Heart left ventricle (tissue), 16 donors: Measurements from ENCODE around the gene CYTH4. TPM values are rescaled to one million over a fixed set of nuclear protein-coding genes. Genes with fewer than 3 reads are reported as not detected.
"Not testable (repeated sequence)": the region's sequence is repeated elsewhere in the genome, so short reads cannot be mapped to it uniquely, and the experiment has no call there.

Source experiments
- ATAC-seq, 4 donors: fragments of 200-7000 bp; cut with Tn5 transposase; one replicate each; pipeline ENCODE4 v1.9.1; 2020 to 2022; ENCODE audit warnings: moderate library complexity in 4 of 4, mild to moderate bottlenecking in 3 of 4, moderate number of reproducible peaks in 1 of 4
- DNase-seq, 5 donors: peaks; one replicate each; pipeline ENCODE4 v3.0.0-alpha.2; 2020
- H3K27ac ChIP-seq, 12 donors: fragments of 200-600 bp; sonication (generic) in 4 of 12; one replicate each; pipeline versions ENCODE4 v1.5.0 to v1.8.0; 2016 to 2022; ENCODE audit warnings: mild to moderate bottlenecking in 2 of 12
- H3K27me3 ChIP-seq, 9 donors: fragments of 200-600 bp; sonication (generic) in 2 of 9; one replicate each; pipeline versions ENCODE4 v1.5.1 to v1.8.0; 2016 to 2022; ENCODE audit warnings: mild to moderate bottlenecking in 3 of 9
- H3K36me3 ChIP-seq, 9 donors: fragments of 200-600 bp; sonication (generic) in 2 of 9; one replicate each; pipeline versions ENCODE4 v1.5.0 to v1.8.0; 2018 to 2022; ENCODE audit warnings: mild to moderate bottlenecking in 2 of 9
- H3K4me1 ChIP-seq, 12 donors: fragments of 200-600 bp; sonication (generic) in 4 of 12; one replicate each; pipeline versions ENCODE4 v1.5.0 to v1.8.0; 2016 to 2022; ENCODE audit warnings: mild to moderate bottlenecking in 3 of 12
- H3K4me3 ChIP-seq, 12 donors: fragments of 200-600 bp; sonication (generic) in 4 of 12; one replicate each; pipeline versions ENCODE4 v1.5.0 to v1.8.0; 2017 to 2022; ENCODE audit warnings: mild to moderate bottlenecking in 9 of 12, moderate library complexity in 4 of 12
- H3K9me3 ChIP-seq, 12 donors: fragments of 200-600 bp; sonication (generic) in 4 of 12; one replicate each; pipeline versions ENCODE4 v1.5.0 to v1.8.0; 2016 to 2022; ENCODE audit warnings: mild to moderate bottlenecking in 1 of 12
- CTCF ChIP-seq, 12 donors: fragments of 200-600 bp; sonication (generic) in 4 of 12; IDR thresholded peaks; one replicate each; pipeline versions ENCODE4 v1.5.0 to v1.8.0; 2018 to 2022; ENCODE audit warnings: antibody characterized with exemption in 12 of 12, mild to moderate bottlenecking in 5 of 12
- POLR2A ChIP-seq, 2 donors: fragments of 450-650 bp; IDR thresholded peaks; one replicate each; pipeline ENCODE4 v1.6.1; 2017; ENCODE audit warnings: antibody characterized with exemption in 2 of 2, mild to moderate bottlenecking in 2 of 2, moderate library complexity in 2 of 2
- WGBS, 4 donors: extraction: QIAGEN DNeasy Blood & Tissue Kit in 2 of 4; methylation state at CpG; one replicate each; pipeline versions ENCODE4 v1.1.5 to v1.1.7; 2013 to 2018; 5-methylcytosine and 5-hydroxymethylcytosine counted together
- intact Hi-C, 10 donors: fragments of 100-400 bp; cut with DNase I; formaldehyde crosslinking; loops; one replicate each; pipeline versions ENCODE4 v1.11.1 to v1.14.2; 2022
- polyA plus RNA-seq, 2 donors: library from polyadenylated mRNA; stranded (reverse); fragments of 200-250 nt; gene quantifications; one replicate each; pipeline ENCODE4 v1.2.3, GENCODE V29; 2013
- total RNA-seq, 9 donors: library from RNA; depleted of rRNA in 2 of 9; stranded (reverse); fragments of >200 nt in 2 of 9; fragmentation: NEBNext Ultra II Directional in 3 of 9; extraction: Animal tissue kit (Norgen Biotek cat#: 25700) in 3 of 9; gene quantifications; one replicate each; pipeline versions ENCODE4 v1.1.0 to v1.2.4, GENCODE V29; 2016 to 2023
- donor health status: ischemic (EF 13 %, LVEDD 7.1; RV severe dilation, severe dysfunction).
- donor health status: healthy with polysubstance abuse.
- donor health status: DM: no; HTN: yes; CAD: no.
- donor health status: DM: no; HTN: no; CAD: no.
- donor health status: ischemic (EF 25% LVEDD 6.9; RV normal size, moderate dysfunction).
- donor health status: ischemic (EF 25% LVEDD 5.7; RV mildly dilated, moderate dysfunction).
- donor health status: healthy.
- donor health status: DM: yes; HTN: yes; CAD: no.
- donor health status: ischemic (EF 35%, LVEDD 5.7; RV mildly dilated, moderate dysfunction).
- donor health status: nonischemic (EF 11% LVEDD 7.7; RV severe dilation, severe dysfunction).
- donor health status: DM: yes; HTN: yes; CAD: no.
- donor health status: PGD.
- donor health status: ischemic (EF 29% LVEDD 5.4; RV normal size, mild dysfunction).
- donor health status: nonischemic (EF 23%, LVEDD 6.1; RV moderate dilation, normal function).

The CYTH4 gene
- total and polyA plus RNA-seq, 11 donors, result 2.4 to 57.8 (median 4.3) TPM

GRCh38 chr22:37248251-37248650 lies 34.1 kb upstream of the CYTH4 start:
- H3K4me3 ChIP-seq, result no peak overlapping the region
- H3K27me3 ChIP-seq, result peaks cover 0 to 37% (median 9%) of the 10 kb centered on the region in 9 donors
- peaks cover 0 to 25% (median 0%) of the 10 kb centered on the region in 12 donors for H3K4me1 ChIP-seq
- DNase-seq, result no peak
- no peaks in the 10 kb centered on the region for H3K9me3 ChIP-seq
- no peak overlapping the region for H3K27ac ChIP-seq
- TF ChIP-seq POLR2A (IDR thresholded peaks at IDR 0.05), result no peak
- TF ChIP-seq CTCF (IDR thresholded peaks at IDR 0.05), result no peak
- ATAC-seq, result no peak
- H3K36me3 ChIP-seq, result no peaks in the 10 kb centered on the region
- intact Hi-C loops, result no loop called here
- WGBS, 4 donors, result 66 to 72% (median 70%) methylated on average over 6 of the region's 6 CpGs

- DNase-seq (no peak), ATAC-seq (no peak)
- no peaks in the 10 kb centered on the region for H3K36me3 ChIP-seq
- no peaks in the 10 kb centered on the region for H3K9me3 ChIP-seq
- TF ChIP-seq CTCF (IDR thresholded peaks at IDR 0.05), result no peak
- no peak for TF ChIP-seq POLR2A (IDR thresholded peaks at IDR 0.05)
- no peak overlapping the region for H3K4me3 ChIP-seq
- 78 to 81% (median 79%) methylated on average over 12 of the region's 12 CpGs for WGBS, 4 donors
- intact Hi-C loops, result no loop called here
- H3K4me1 ChIP-seq, result peaks cover 0 to 9% (median 0%) of the 10 kb centered on the region in 12 donors
- peaks cover 0 to 31% (median 3%) of the 10 kb centered on the region in 9 donors for H3K27me3 ChIP-seq
- no peak overlapping the region for H3K27ac ChIP-seq
These were observed 32.3 kb upstream of the CYTH4 start for GRCh38 chr22:37249986-37250385.

- H3K4me1 ChIP-seq, H3K9me3 ChIP-seq, ATAC-seq, H3K4me3 ChIP-seq, H3K27ac ChIP-seq, DNase-seq, H3K36me3 ChIP-seq, intact Hi-C loops: not testable (repeated sequence)
- peaks cover 0 to 50% (median 10%) of the 10 kb centered on the region in 9 donors for H3K27me3 ChIP-seq
- 80 to 88% (median 81%) methylated on average over 8 of the region's 8 CpGs for WGBS, 4 donors
These were observed 30.5 kb upstream of the CYTH4 start for GRCh38 chr22:37251836-37252235.

GRCh38 chr22:37253126-37253660 lies 29.1 kb upstream of the CYTH4 start:
- H3K27ac ChIP-seq, result no peak overlapping the region
- peaks cover 0 to 63% (median 11%) of the 10 kb centered on the region in 9 donors for H3K27me3 ChIP-seq
- TF ChIP-seq POLR2A (IDR thresholded peaks at IDR 0.05) (no peak), CTCF (IDR thresholded peaks at IDR 0.05) (no peak)
- no peak overlapping the region for H3K4me3 ChIP-seq
- intact Hi-C loops, result no loop called here
- H3K36me3 ChIP-seq, result no peaks in the 10 kb centered on the region
- no peaks in the 10 kb centered on the region for H3K4me1 ChIP-seq
- DNase-seq, result no peak
- WGBS, 4 donors, result 47 to 52% (median 50%) methylated on average over 7 of the region's 7 CpGs
- no peak for ATAC-seq
- H3K9me3 ChIP-seq, result no peaks in the 10 kb centered on the region
